Astrocyte (in vitro differentiated cells and primary cell): ENCODE data around the gene ZSWIM3. TPM values are rescaled to one million over a fixed set of nuclear protein-coding genes. Genes with fewer than 3 reads are reported as not detected.

Source experiments
- DNase-seq: peaks from one replicate; pipeline ENCODE4 v3.0.0-alpha.2; 2010; ENCODE audit warnings: low read depth
- FAIRE-seq: peaks from 2 replicates; lab custom pipeline; 2011; peaks lifted over from hg19 to GRCh38; lab: Jason Lieb, UNC
- H2AFZ ChIP-seq: 2 replicates; pipeline ENCODE4 v1.6.0; 2012; ENCODE audit warnings: low read depth, low read length, inconsistent platforms
- H3K27ac ChIP-seq: 2 replicates; pipeline ENCODE4 v1.5.1; 2011; ENCODE audit warnings: low read depth, low read length, inconsistent platforms
- H3K27me3 ChIP-seq: 2 replicates; pipeline ENCODE4 v1.6.0; 2011; ENCODE audit warnings: low read length, inconsistent platforms; ENCODE audit not compliant: insufficient read depth
- H3K36me3 ChIP-seq: 2 replicates; pipeline ENCODE4 v1.5.1; 2011; ENCODE audit warnings: low read length, inconsistent platforms; ENCODE audit not compliant: insufficient read depth
- H3K4me1 ChIP-seq: 2 replicates; pipeline ENCODE4 v1.5.1; 2011; ENCODE audit warnings: low read length, inconsistent platforms; ENCODE audit not compliant: insufficient read depth
- H3K4me2 ChIP-seq: 2 replicates; pipeline ENCODE4 v1.6.0; 2012; ENCODE audit warnings: low read length, inconsistent platforms
- H3K4me3 ChIP-seq: 2 replicates; pipeline ENCODE4 v1.5.1; 2011; ENCODE audit warnings: low read depth, mild to moderate bottlenecking, low read length, inconsistent platforms; ENCODE audit not compliant: insufficient read depth
- H3K79me2 ChIP-seq: 2 replicates; pipeline ENCODE4 v1.6.0; 2012; ENCODE audit warnings: mild to moderate bottlenecking, low read length, inconsistent platforms; ENCODE audit not compliant: insufficient read depth
- H3K9ac ChIP-seq: 2 replicates; pipeline ENCODE4 v1.6.0; 2012; ENCODE audit warnings: mild to moderate bottlenecking, low read length, inconsistent platforms
- H3K9me3 ChIP-seq: 2 replicates; pipeline ENCODE4 v1.5.1; 2012; ENCODE audit warnings: low read depth, mild to moderate bottlenecking, low read length, inconsistent platforms; ENCODE audit not compliant: insufficient read depth
- H4K20me1 ChIP-seq: 2 replicates; pipeline ENCODE4 v1.6.0; 2012; ENCODE audit warnings: low read length, inconsistent platforms; ENCODE audit not compliant: insufficient read depth
- H3K27ac Mint-ChIP-seq: one replicate; pipeline ENCODE4 v1.8.0; 2021; ENCODE audit warnings: mild to moderate bottlenecking, mixed read lengths; ENCODE audit not compliant: unreplicated experiment
- H3K27me3 Mint-ChIP-seq: one replicate; pipeline ENCODE4 v1.8.0; 2021; ENCODE audit warnings: low read depth, mixed read lengths; ENCODE audit not compliant: unreplicated experiment
- H3K36me3 Mint-ChIP-seq: one replicate; pipeline ENCODE4 v1.8.0; 2021; ENCODE audit warnings: low read depth, mixed read lengths; ENCODE audit not compliant: unreplicated experiment
- H3K4me1 Mint-ChIP-seq: one replicate; pipeline ENCODE4 v1.8.0; 2021; ENCODE audit warnings: low read depth, mixed read lengths; ENCODE audit not compliant: unreplicated experiment
- H3K4me3 Mint-ChIP-seq: one replicate; pipeline ENCODE4 v1.8.0; 2021; ENCODE audit warnings: mild to moderate bottlenecking, moderate library complexity, mixed read lengths; ENCODE audit not compliant: unreplicated experiment
- H3K9me3 Mint-ChIP-seq: one replicate; pipeline ENCODE4 v1.8.0; 2021; ENCODE audit warnings: mild to moderate bottlenecking, mixed read lengths; ENCODE audit not compliant: unreplicated experiment
- CTCF ChIP-seq: IDR thresholded peaks from 2 replicates; pipeline ENCODE4 v1.5.1; 2011; ENCODE audit warnings: low read depth, mild to moderate bottlenecking, inconsistent platforms, low read length, moderate library complexity; ENCODE audit not compliant: insufficient read depth
- EZH2 ChIP-seq: IDR thresholded peaks from 2 replicates; pipeline ENCODE4 v1.6.1; 2012; ENCODE audit warnings: mild to moderate bottlenecking, low read length, inconsistent platforms; ENCODE audit not compliant: insufficient read depth
- total RNA-seq: library from RNA; stranded (reverse); gene quantifications from 2 replicates; pipeline ENCODE4 v1.2.1, GENCODE V29; 2021

The ZSWIM3 gene
- total RNA-seq, 1 donor from 2014 or later, result 4.7 TPM

DNA sequence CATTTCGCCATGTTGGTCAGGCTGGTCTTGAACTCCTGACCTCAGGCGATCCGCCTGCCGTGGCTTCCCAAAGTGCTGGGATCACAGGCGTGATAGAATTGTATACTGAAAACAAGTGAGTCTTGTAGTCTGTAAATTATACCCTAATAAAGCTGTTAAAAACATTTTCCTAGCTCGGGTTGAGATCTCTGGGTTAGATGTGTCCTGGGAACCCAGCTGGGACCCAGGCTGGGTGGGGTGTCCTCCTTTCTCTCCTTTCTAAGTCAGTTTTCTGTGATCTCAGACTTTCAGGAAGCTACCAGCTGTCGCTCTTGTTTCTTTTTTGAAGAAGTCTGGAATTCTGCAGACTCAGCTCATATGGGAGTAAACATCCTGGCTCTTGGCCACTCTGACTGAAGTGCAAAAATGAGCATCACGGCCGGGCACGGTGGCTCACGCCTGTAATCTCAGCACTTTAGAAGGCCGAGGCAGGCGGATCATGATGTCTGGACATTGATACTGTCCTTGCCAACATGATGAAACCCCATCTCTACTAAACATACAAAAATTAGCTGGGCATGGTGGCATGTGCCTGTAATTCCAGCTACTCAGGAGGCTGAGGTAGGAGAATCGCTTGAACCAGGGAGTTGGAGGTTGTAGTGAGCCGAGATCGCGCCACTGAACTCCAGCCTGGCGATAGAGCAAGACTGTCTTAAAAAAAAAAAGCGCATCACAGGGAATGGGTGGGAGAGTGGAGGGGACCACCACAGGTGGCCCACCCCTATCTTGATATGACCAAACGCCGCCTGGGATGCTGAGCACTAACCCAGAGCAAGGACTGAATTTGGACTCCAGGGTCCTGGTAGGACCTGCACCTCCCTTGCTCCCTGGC is 67.2 kb downstream of the ZSWIM3 start:
- Histone ChIP-seq H4K20me1 (no peaks in the 10 kb centered on the region), H3K27me3 (no peaks in the 10 kb centered on the region), H3K4me1 (peaks cover 9% of the 10 kb centered on the region), H3K9ac (no peak overlapping the region), H3K79me2 (no peaks in the 10 kb centered on the region), H3K4me2 (no peak overlapping the region), H3K27ac (no peak overlapping the region), H2AFZ (no peak overlapping the region), H3K9me3 (no peaks in the 10 kb centered on the region), H3K4me3 (no peak overlapping the region), H3K36me3 (no peaks in the 10 kb centered on the region)
- DNase-seq (no peak), FAIRE-seq (no peak)
- peaks cover 3% of the 10 kb centered on the region for H3K36me3 Mint-ChIP-seq
- H3K4me3 Mint-ChIP-seq, result no peak overlapping the region
- H3K27ac Mint-ChIP-seq, result peak overlapping the region; percentile 92
- peaks cover 11% of the 10 kb centered on the region for H3K4me1 Mint-ChIP-seq
- H3K9me3 Mint-ChIP-seq, result no peaks in the 10 kb centered on the region
- peaks cover 2% of the 10 kb centered on the region for H3K27me3 Mint-ChIP-seq
- TF ChIP-seq CTCF (no peak), EZH2 (no peak)

DNA sequence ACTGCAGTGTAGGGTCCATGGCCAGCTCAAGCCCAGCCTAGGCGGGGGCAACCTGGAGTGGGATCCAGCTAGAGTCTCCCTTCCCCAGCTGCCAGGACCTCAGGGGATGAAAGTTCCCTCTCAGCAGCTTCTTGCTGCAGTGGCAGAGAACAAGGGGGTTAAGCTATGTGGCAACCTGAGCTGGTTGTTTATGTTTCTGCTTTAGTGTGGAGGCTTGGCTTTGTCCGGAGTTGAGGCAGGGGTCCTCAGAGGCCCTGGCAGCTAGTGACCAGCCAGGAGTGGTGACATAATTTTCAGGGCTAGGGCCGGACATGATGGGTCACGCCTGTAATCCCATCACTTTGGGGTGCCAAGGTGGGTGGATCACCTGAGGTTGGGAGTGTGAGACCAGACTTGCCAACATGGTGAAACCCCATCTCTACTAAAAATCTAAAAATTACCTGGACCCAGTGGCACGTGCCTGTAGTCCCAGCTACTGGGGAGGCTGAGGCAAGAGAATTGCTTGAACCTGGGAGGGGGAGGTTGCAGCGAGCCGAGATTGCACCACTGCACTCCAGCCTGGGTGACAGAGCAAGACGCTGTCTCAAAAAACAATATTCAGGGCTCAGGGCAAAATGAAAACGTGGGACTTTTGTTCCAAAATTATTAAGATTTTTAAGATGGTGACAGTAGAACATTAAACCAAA is 68.5 kb downstream of the ZSWIM3 start:
- H4K20me1 ChIP-seq, result no peaks in the 10 kb centered on the region
- H3K4me2 ChIP-seq, result no peak overlapping the region
- no peak overlapping the region for H2AFZ ChIP-seq
- no peaks in the 10 kb centered on the region for H3K79me2 ChIP-seq
- no peaks in the 10 kb centered on the region for H3K36me3 ChIP-seq
- no peaks in the 10 kb centered on the region for H3K27me3 ChIP-seq
- no peak overlapping the region for H3K4me3 Mint-ChIP-seq
- H3K4me1 ChIP-seq, result no peaks in the 10 kb centered on the region
- FAIRE-seq (no peak), DNase-seq (no peak)
- H3K27me3 Mint-ChIP-seq, result no peaks in the 10 kb centered on the region
- H3K9me3 ChIP-seq, result no peaks in the 10 kb centered on the region
- H3K36me3 Mint-ChIP-seq, result peaks cover 2% of the 10 kb centered on the region
- H3K27ac Mint-ChIP-seq, result no peak overlapping the region
- no peak overlapping the region for H3K4me3 ChIP-seq
- H3K27ac ChIP-seq, result no peak overlapping the region
- peaks cover 4% of the 10 kb centered on the region for H3K4me1 Mint-ChIP-seq
- TF ChIP-seq EZH2 (no peak), CTCF (no peak)
- no peaks in the 10 kb centered on the region for H3K9me3 Mint-ChIP-seq
- H3K9ac ChIP-seq, result no peak overlapping the region
